Neural cell (in vitro differentiated cells): Measurements from ENCODE around the gene MXRA5.

Source experiments
- CTCF ChIP-seq: fragments of 450-650 bp; IDR thresholded peaks from 2 replicates; pipeline ENCODE4 v1.5.1; 2014; ENCODE audit warnings: antibody characterized with exemption, mild to moderate bottlenecking, moderate library complexity; ENCODE audit not compliant: poor library complexity, severe bottlenecking
- EP300 ChIP-seq: fragments of 450-650 bp; conservative IDR thresholded peaks from 2 replicates; pipeline ENCODE4 v1.6.1; 2014; ENCODE audit warnings: antibody characterized with exemption, mild to moderate bottlenecking, moderate library complexity; ENCODE audit not compliant: poor library complexity, severe bottlenecking
- EZH2 ChIP-seq: fragments of 200-600, 300-800 bp; shearing (Covaris generic), sonication (generic); IDR thresholded peaks from 2 replicates; pipeline ENCODE4 v1.6.1; 2014; ENCODE audit warnings: antibody characterized with exemption, low read length, borderline replicate concordance, mild to moderate bottlenecking; ENCODE audit not compliant: insufficient read depth, poor library complexity, severe bottlenecking
- RAD21 ChIP-seq: fragments of 450-650 bp; conservative IDR thresholded peaks from 2 replicates; pipeline ENCODE4 v1.6.1; 2014; ENCODE audit warnings: antibody characterized with exemption, mild to moderate bottlenecking, moderate library complexity
- REST ChIP-seq: IDR thresholded peaks from 2 replicates; pipeline ENCODE4 v1.6.1; 2012; ENCODE audit warnings: borderline replicate concordance
- TAF1 ChIP-seq: IDR thresholded peaks from 2 replicates; pipeline ENCODE4 v1.6.1; 2012; ENCODE audit warnings: low read depth

GRCh38 chrX:3286196-3286945, 60.1 kb downstream of the MXRA5 start:
- TF ChIP-seq EP300 (no peak), EZH2 (no peak), CTCF (no peak), RAD21 (no peak), TAF1 (no peak), REST (no peak)
